GM19023 (cell line): Measurements from ENCODE around the gene RCSD1.

Experiments used
- ATAC-seq: cut with Tn5 transposase; IDR thresholded peaks from one replicate; pipeline ENCODE4 v1.9.1; 2021; ENCODE audit warnings: mild to moderate bottlenecking, moderate library complexity; ENCODE audit not compliant: unreplicated experiment

The RCSD1 gene

DNA sequence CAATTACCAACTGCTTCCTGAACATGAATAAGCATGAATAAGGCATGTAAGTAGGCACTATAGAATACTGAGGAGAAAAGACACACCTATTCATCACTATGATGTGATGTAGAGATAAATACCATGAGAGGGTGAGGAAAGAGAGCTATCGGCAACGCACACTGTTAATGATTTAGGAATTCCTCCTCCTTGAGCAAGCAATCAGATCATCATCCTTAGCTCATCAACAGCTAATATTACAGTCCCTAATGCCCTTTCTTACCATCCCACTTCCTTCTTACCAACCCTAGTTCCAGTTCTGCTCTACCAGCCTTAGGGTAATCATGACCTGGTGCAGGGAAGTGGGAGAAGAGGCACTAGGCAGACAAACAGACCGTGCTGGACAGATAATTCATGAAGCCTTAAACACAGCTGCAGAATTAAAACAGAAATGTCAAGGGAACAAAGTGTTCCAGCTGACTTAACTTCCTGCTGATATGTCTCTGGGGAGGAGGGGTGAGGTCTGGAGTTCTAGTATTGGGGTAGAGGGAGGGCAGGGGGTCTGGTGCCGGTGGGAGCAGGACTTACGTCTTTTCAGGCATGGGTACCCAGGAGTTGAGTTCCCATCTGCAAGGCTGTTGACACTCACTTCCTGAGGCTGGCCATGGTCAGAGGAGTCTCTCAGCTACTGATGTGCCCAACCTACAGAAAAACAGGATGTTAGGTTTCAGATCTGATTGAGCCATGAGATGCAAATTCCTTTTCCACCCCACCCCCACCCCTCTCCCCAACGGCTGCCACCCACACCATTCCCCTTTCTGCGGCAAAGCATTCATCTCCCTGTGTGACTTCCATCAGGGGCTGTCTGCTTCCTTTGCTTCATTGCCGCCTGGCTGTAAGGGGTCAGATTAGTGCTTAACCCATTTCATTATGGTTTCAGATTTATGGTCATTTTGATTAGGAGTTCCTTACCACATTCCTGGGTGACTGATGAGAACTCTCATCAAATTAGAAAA lies 12.6 kb upstream of the RCSD1 start:
- peak; percentile 53 for ATAC-seq

DNA sequence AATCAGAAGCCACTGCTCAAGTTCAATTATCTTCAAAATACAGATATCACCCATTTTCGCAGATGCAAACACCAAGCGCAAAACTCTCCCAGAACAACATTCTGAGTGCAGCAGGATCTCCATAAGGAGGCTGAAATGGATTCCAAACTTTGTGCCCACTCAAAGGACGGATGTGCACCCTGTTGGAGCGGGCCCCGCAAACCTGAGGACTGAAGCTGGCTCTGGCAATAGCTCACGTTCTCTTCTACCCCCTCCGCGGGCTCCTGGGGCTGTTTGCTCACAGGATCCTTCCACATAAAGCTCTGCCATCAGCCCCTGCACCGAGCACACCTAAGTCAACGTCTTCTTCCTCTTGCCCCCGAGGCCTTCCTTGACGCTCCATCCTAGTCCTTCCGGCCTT lies 11.7 kb upstream of the RCSD1 start:
- ATAC-seq = no peak

DNA sequence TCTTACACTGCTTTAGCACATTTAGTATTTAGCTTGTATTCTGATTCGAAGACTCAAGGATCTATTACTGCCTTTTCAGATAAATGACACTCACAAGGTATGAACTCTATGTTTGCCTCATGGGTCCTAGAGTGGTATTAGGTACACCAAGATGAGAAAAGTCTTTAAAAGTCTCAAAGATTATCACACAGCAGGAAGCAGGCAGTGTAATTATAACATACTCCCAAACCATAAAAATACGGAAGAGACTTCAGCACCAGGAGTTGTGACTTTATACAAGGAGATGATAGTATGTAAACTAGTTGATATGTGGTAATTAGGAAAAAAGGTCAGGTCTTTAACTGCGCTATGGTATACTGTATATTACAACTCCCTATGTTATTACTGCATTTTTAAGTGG lies 11.2 kb upstream of the RCSD1 start:
- ATAC-seq = no peak

DNA sequence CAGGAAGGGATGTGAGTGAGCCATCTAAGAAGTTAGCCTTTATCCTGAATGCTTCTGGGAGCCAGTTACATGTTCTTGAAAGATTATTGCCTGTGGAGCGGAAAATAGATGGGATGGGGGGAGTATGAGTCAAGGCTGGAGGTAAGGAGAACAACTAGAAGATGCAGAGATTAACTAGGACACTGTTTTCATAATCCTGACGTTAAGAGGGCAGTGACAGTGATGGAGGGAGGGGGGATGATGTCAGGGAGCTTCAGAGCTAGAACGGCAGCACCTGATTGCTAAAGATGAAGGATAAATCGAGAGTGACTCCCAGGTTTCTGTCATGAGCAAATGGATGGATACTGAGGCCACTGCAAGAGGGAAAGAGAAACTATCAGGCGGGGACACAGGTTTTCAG lies 10.0 kb upstream of the RCSD1 start:
- ATAC-seq = no peak

DNA sequence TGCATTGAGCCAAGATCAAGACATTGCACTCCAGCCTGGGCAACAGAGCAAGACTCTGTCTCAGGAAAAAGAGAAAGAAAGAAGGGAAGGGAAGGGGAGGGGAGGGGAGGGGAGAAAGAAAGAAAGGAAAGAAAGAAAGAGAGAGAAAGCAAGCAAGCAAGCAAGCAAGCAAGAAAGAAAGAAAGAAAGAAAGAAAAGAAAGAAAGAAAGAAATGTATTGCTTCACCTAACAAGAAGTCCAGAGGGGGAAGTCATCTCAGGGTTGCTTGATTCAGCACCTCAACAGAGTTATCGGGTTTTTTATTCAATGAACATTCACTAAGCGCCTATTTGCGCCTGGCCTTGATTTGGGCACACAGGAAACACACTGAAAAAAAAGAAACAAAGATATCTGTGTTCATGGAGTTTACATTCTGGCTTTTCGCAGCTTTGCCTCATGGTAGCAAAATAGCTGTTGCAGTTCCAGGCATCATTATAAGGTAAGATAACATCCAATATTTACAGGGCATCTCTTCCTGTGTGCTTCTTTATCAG lies 8.2 kb upstream of the RCSD1 start:
- no peak for ATAC-seq

DNA sequence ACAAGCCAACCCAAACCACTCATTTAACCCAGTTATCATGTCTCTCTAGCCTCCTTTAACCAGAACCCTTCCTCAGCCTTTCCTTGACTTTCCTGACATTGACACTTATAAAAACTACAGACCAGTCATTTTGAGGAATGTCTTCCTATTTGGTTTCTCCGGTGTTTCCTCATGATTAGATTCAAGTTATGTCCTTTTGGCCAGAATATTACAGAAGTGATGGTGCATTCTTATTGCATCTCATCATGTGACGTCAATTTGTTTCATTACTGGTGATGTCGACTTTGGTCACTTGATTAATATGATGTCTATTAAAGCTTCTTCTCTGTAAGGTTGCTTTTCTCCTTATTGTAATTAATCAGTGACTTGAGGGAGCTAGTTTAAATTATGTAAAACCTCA lies 6.1 kb upstream of the RCSD1 start:
- no peak for ATAC-seq

DNA sequence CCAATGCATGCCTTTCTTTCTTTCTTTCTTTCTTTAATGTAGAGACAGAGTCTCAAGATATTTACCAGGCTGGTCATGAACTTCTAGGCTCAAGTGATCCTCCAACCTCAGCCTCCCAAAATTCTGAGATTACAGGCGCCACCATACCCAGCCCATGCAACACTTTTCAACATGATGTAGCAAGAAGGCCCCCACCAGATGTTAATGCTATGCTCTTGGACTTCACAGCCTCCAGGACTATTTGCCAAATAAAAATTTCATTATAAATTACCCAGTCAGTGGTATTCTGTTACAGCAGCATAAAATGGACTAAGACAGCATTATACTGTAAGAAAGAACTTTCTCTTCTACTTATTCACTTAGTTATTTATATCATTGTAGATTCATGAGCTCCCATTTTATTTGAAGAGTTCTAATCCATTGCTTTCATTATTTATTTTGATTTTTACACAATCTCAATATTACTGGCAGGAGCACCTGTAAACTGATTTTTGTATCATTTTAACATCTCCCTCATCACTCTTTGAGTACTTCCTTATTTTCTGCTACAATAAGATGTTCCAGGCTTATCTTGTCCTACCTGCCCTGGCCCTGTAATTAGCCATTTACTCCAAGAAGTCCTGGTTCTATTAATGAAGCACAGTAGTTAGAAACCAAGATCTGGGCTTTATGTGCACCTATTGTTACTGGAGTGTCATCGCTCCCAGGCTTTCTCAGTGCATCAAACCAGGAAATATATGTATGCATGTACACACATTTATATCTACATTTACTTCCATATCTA lies 4.8 kb upstream of the RCSD1 start:
- ATAC-seq = no peak

DNA sequence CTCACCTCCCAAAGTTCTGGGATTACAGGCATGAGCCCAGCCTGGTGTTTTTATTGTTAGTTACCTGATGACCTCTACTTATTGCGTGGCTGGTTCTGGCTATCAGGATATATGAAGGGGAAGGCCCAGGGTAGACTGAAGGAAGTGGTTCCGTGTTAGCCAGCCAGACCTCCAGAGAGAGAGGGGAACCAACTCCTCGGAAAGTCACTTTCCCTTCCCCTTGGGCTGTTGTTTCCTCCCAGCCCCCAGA lies 2.5 kb upstream of the RCSD1 start:
- peak; percentile 15 for ATAC-seq

DNA sequence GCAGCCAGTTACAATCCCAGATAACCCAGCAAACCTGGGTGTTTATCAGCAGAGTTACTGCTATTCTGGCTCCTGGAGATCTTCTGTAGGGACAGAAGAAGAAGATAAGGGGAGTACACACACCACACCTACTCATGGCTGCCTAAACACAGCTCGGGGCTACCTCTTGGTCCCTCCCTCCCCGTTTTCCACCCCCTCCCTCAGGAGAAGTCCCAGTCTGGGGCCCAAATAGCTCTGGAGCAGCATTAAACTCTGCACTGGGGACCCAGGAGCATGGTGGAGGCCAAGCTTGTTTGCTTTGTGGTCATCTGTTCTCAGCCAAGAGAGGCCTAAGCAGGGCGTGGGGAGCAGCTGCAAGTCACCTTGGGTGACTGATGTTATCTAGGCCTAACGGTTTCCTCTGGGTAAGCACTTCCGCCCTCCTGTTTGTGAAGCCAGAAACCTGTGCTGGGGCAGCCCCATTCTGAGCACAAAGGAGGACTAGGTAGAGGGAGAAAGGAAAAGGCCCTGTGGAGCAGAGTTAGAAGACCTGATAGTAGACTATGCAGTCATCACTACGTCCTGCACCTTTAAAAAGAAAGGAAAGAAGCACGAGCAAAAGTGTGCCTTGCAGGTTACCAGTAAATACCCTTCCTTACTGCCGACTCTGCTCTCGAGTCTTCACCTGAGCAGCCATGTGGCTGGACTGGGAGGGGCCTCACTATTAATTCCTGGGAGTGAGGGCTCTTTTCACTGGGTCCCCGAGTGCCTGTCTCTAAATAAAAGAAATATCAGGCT lies 2.0 kb upstream of the RCSD1 start:
- ATAC-seq = peak; percentile 66

DNA sequence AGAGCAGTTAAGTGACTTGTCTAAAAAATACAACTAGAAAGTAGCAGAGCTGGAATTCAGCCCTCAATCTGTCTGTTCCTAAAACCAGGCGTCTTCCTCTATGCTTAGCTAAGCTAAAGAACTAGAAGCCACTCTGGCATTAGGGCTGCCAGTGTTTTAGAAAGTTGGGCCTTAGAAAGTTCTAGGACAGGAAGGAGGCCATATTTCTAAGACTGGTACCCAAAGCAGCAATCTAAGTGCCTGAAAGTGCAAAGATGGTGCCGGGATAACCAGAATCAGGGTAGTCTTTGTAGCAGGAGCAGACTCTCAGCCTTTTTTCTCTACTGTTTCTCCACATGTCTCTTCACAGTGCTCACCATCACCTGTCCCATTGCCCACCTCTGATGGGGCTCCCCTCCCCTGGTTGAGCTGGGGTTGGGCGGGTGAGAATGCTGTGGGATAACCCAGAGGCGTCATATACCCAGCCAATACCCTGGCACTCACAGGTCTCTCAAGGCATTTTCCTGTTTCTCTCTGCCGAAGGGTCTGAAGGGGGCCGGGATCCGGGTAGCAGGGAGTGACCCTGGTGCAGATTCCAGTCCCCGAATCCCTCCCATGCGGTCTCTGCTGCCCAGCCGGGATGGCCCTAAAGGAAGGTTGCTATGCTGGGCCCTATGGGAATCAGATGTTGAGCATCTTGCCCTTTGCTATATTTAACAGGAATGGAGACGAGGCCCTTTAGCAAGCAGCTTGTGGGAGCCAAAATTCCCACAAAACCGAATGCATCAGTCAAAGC lies 1.1 kb upstream of the RCSD1 start:
- ATAC-seq = no peak

DNA sequence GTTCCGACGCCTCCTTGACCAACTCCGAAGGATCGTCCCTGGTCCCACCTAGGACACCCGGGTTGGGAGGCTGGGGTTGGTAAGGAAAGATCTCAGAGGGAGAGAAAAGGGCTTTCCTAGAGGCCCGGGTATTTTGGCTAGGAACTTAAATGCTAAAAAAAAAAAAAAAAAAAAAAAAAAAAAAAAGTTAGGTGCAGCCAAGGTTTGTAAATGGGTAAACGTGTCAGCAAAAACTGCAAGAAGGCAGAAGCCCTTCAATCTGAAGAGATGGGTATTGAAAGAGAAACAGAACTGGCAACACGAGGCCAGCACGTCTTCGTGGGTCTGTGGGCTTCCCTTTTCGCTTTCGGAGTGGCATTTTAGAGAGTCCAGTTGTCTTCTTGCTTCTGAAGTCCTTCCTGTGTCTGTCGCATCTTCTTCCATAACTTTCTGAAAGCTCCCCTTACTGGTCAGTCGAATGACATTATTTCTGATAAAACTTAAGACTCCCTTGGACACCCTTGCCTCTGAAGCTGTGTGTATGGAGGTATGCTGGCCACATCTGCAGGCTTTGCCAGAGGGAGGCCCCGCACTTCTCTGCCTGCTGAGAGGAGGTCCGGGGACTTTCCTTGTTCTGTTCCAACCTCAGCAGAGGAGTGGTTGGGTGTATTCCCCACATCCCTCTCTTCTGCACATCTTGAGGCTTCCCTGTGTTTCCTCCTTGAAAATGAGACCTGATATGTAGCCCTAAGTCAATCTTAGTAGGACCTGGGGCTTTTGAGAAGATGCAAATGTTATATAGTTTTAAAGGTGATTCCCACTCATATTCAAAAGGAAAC lies 745 bp downstream of the RCSD1 start:
- no peak for ATAC-seq

DNA sequence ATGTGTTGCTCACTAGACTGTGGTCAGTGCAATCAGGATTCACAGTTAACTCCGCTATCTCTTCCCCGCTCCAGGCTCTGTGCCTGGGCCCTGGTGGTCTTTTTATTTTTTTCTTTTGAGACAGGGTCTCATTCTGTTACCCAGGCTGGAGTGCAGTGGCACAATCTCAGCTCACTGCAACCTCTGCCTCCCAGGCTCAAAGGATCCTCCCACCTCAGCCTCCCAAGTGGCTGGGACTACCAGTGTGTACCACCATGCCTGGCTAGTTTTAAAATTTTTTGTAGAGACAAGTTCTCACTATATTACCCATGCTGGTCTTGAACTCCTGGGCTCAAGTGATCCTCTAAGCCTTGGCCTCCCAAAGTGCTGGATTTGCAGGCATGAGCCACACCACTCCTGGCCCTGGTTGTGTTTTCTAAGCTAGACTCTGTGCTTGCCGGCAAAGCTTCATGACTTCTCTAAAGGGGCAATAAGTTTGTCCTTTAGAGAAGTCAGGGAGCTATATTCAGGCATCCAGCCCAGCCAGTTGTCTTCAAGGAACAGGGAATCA lies 1.4 kb downstream of the RCSD1 start:
- no peak for ATAC-seq

DNA sequence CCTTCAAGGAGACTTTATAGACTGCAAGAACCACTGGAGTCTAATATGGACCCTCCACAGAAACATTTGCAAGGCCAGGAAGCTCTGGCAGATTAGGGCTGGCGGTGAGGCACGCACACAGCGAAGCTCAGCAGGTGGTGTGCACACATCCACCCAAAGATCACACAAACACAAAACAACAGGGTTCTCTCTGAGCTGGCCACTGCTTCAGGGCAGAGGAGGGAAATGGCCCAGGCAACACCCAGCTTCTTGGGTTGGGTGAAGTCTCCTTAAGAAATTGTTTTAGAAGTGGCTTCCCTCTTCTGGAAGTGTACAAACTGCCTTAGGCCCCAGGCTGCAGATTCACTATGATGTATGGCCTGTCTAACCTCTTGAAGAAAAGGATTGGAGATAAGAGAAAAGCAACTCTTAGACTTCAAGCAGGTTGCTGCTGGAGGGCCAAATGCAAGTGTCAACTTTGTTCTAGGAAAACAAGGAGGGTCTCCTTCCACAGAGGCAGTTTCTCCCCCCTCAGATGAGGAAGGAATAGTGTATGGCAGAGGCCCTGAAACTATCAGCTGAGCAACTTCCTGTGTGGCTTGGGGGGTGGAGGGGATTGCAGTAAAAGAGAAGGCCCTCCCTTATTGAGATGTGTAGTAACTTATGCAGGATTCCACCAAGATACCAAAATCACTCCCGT lies 2.0 kb downstream of the RCSD1 start:
- ATAC-seq = peak; percentile 21

DNA sequence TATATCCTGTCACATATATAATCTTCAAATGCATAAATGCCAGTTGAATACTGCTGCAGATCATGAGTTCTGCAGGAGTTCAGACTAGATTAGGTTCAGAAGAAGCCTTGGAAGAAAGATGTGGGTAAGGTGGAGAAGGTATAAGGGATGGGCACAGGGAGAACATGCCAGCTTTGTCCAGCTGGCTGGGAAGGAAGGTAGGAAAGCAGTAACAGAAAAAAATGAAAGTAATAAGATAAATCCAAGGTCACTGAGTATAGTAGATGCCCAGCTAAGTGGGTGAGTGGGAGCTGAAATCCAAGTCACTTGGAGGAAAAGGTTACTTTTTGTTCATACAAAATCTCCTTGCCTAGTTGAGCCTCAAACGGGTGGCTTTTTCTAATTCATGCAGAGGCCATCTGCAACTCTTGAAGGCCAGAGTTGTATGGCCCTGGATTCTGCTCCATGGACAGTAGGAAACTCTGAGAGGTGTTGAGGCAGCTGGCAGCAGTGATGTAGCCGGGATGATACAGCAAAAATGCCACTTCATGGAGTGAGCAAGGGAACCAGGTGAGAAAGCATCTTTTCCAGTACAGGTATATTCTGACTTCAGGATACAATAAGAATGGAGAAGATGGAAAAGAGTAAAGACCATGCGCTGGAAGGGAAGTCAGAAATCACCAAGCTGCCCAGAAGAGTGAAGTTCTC lies 3.4 kb downstream of the RCSD1 start:
- no peak for ATAC-seq

DNA sequence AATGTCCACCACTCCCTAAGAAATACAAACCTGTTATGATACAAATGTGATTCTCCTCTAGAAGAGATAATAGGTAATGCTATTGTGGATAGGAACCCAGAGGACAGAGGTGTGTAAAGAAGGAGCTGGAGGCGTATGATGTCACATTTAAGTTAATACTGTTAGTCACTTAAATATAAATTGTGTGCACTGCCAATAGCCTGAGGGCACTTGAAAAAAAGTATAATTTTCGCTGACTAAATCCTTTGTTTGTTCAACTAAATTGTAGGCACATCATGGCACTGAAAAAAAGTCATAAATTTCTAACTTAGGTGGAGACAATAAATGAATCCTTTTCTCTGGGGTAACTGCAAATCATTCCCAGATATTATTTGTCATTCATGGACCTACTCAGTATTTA lies 4.4 kb downstream of the RCSD1 start:
- ATAC-seq = no peak

DNA sequence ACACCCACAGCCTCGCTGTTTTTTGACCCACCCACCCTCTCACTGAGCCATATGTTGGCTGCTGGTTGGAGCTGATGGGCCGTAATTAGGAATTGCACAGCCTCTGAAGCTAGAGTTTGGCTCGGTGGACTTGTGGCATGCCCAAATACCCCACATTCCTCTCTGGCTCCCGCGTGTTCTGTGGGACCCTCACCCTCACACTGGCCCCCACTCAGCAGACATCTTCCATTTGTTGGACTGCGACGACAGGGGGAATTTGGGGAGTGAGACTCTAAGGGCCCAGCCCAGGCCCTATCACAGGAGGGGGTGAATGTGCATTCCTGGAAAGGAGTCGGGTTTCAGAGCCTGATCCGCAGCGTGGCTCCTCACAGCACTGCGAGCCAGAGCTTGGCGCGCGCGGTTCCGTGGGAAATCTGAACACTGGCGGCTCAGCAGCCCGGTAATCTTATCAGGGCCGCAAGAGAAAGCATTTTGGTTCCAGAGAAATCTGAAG lies 5.2 kb downstream of the RCSD1 start:
- no peak for ATAC-seq

DNA sequence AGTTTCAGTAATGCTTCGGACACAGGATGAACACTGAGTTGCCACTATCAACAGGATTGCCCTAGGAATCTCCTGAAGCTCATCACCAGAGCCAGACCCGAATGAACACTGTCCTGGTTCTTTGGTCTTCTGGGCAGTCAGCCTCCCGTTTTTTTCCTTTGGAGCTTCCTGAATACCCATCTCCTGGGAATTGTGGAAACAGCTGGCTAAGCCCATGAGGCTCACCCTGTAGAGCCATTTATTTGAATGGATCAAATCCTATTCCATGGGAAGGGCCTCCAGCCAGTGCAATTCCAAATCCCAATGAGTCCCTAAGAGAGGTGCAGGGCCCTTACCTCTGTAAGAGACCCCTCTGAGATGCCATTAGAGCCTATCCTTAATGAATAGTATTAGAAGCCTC lies 5.9 kb downstream of the RCSD1 start:
- no peak for ATAC-seq

DNA sequence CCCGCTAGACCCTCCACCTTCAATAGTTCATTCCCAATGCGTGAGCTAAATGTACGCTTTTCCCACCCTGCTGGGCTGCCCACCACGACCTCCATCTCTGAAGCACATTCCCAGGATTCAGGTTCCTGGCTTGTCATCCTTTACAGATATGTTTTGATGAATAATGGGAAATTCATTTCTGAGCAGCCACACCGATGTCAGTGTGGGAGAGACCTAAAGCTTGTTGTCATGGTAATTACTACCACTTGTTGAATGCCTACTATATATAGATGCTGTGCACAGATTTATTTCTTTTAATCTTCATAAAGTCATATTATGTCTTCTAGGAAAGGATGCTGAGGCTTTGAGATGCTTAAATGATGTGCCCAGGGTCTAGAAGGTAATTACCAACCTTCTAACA lies 8.0 kb downstream of the RCSD1 start:
- ATAC-seq = no peak
